ENCODE data around the gene CCDC182.

CCDC182 gene

GRCh38 chr17:57773557-57773956 is 28.5 kb upstream of the CCDC182 start:
- Histone ChIP-seq H3K4me3 (ENCODE audit: low read depth, low read length) (no peak overlapping the region), H3K4me1 (ENCODE audit: control insufficient read depth, insufficient read depth, low read length) (no peaks in the 10 kb centered on the region), H3K27ac (ENCODE audit: extremely low read depth, low read depth, low read length) (no peak overlapping the region), H3K9me3 (ENCODE audit: control insufficient read depth, insufficient read depth, low read depth, low read length) (no peaks in the 10 kb centered on the region), H3K36me3 (ENCODE audit: control insufficient read depth in 2 of 2, insufficient read depth in 1 of 2, low read length in 2 of 2) (no peaks in the 10 kb centered on the region)
- CTCF ChIA-PET, result interaction anchor here (0.6 to 12.4 kb wide), 4 partner anchors 9 to 530 kb away, joined by 4 to 162 read pairs (median 4); no protein-coding TSS in a partner anchor
- TF ChIP-seq ZFP41 (tag by site-specific recombination; IDR thresholded peaks at IDR 0.05; ENCODE audit: borderline replicate concordance) (no peak), MYNN (tag by site-specific recombination; IDR thresholded peaks at IDR 0.05; ENCODE audit: borderline replicate concordance) (no peak), ZNF513 (tag by site-specific recombination; IDR thresholded peaks at IDR 0.05) (no peak), ZNF341 (tag by site-specific recombination; IDR thresholded peaks at IDR 0.05; ENCODE audit: low read depth) (no peak), ZNF157 (tag by site-specific recombination; IDR thresholded peaks at IDR 0.05) (no peak), ZBTB7A (tag by site-specific recombination; IDR thresholded peaks at IDR 0.05; ENCODE audit: low read depth) (no peak), ZNF354C (tag by site-specific recombination; IDR thresholded peaks at IDR 0.05; ENCODE audit: borderline replicate concordance, low read depth) (no peak)
- POLR2A ChIA-PET, result no interaction called here

GRCh38 chr17:57772774-57773173 is 27.7 kb upstream of the CCDC182 start:
- Histone ChIP-seq H3K4me3 (ENCODE audit: low read depth, low read length) (no peak overlapping the region), H3K27ac (ENCODE audit: extremely low read depth, low read depth, low read length) (no peak overlapping the region), H3K36me3 (ENCODE audit: control insufficient read depth in 2 of 2, insufficient read depth in 1 of 2, low read length in 2 of 2) (no peaks in the 10 kb centered on the region), H3K9me3 (ENCODE audit: control insufficient read depth, insufficient read depth, low read depth, low read length) (no peaks in the 10 kb centered on the region), H3K4me1 (ENCODE audit: control insufficient read depth, insufficient read depth, low read length) (no peaks in the 10 kb centered on the region)
- ChIA-PET POLR2A (no interaction called here), CTCF (interaction anchor here (0.7 to 12.4 kb wide), 3 partner anchors 10 to 184 kb away, joined by 3 to 162 read pairs (median 3); no protein-coding TSS in a partner anchor)
- TF ChIP-seq ZNF133 (tag by site-specific recombination; IDR thresholded peaks at IDR 0.05), result no peak
- no peak for TF ChIP-seq ZNF623 (tag by site-specific recombination; IDR thresholded peaks at IDR 0.05)
- TF ChIP-seq ZNF23 (tag by site-specific recombination; IDR thresholded peaks at IDR 0.05; ENCODE audit: borderline replicate concordance), result no peak
- TF ChIP-seq KLF8 (tag by site-specific recombination; IDR thresholded peaks at IDR 0.05), result no peak
- TF ChIP-seq SCRT2 (tag by site-specific recombination; IDR thresholded peaks at IDR 0.05), result no peak
- TF ChIP-seq ZNF513 (tag by site-specific recombination; IDR thresholded peaks at IDR 0.05), result no peak
- TF ChIP-seq ZNF580 (tag by site-specific recombination; IDR thresholded peaks at IDR 0.05), result no peak
- TF ChIP-seq ZSCAN30 (tag by site-specific recombination; IDR thresholded peaks at IDR 0.05), result no peak
- TF ChIP-seq ZNF549 (tag by site-specific recombination; IDR thresholded peaks at IDR 0.05), result no peak
- no peak for TF ChIP-seq RBAK (tag by site-specific recombination; IDR thresholded peaks at IDR 0.05)

- H3K27ac ChIP-seq (ENCODE audit: extremely low read depth, low read depth, low read length), result no peak overlapping the region
- CTCF ChIA-PET, result interaction anchor here (0.7 to 12.4 kb wide), 4 partner anchors 15 to 218 kb away, joined by 4 to 162 read pairs (median 12); no protein-coding TSS in a partner anchor
- no peak for TF ChIP-seq ZNF37A (tag by site-specific recombination; IDR thresholded peaks at IDR 0.05)
- TF ChIP-seq ZNF221 (tag by site-specific recombination; IDR thresholded peaks at IDR 0.05; ENCODE audit: borderline replicate concordance), result no peak
- no peak for TF ChIP-seq ZNF677 (tag by site-specific recombination; IDR thresholded peaks at IDR 0.05)
- no peak for TF ChIP-seq SP7 (tag by site-specific recombination; IDR thresholded peaks at IDR 0.05)
- TF ChIP-seq ZNF16 (tag by site-specific recombination; IDR thresholded peaks at IDR 0.05; ENCODE audit: low read depth), result no peak
- TF ChIP-seq ZNF148 (tag by site-specific recombination; IDR thresholded peaks at IDR 0.05; ENCODE audit: borderline replicate concordance), result no peak
- TF ChIP-seq ZNF362 (tag by site-specific recombination; IDR thresholded peaks at IDR 0.05), result no peak
- TF ChIP-seq ZNF2 (tag by site-specific recombination; IDR thresholded peaks at IDR 0.05), result no peak
- no peak for TF ChIP-seq ZNF843 (tag by site-specific recombination; IDR thresholded peaks at IDR 0.05)
- TF ChIP-seq ZEB2 (tag by site-specific recombination; IDR thresholded peaks at IDR 0.05), result no peak
Measured at GRCh38 chr17:57767561-57767960, 22.5 kb upstream of the CCDC182 start.

More at GRCh38 chr17:57767561-57767960, 22.5 kb upstream of the CCDC182 start:
- Histone ChIP-seq H3K4me3 (ENCODE audit: low read depth, low read length) (no peak overlapping the region), H3K36me3 (ENCODE audit: control insufficient read depth in 2 of 2, insufficient read depth in 1 of 2, low read length in 2 of 2) (no peaks in the 10 kb centered on the region), H3K9me3 (ENCODE audit: control insufficient read depth, insufficient read depth, low read depth, low read length) (no peaks in the 10 kb centered on the region), H3K4me1 (ENCODE audit: control insufficient read depth, insufficient read depth, low read length) (no peaks in the 10 kb centered on the region)
- POLR2A ChIA-PET, result no interaction called here
